ENCODE measurements around the gene RNPEP. TPM values are rescaled to one million over a fixed set of nuclear protein-coding genes. Genes with fewer than 3 reads are reported as not detected.
A peak's percentile ranks its signal among the peaks of the same experiment; 100 is the strongest.
"Not testable (repeated sequence)": the region's sequence is repeated elsewhere in the genome, so short reads cannot be mapped to it uniquely, and the experiment has no call there.

RNPEP gene
- total RNA-seq, 3 donors from 2014 or later = 43.0 to 66.7 (median 57.4) TPM

GRCh38 chr1:202016811-202017748, 34.6 kb downstream of the RNPEP start:
- H3K4me3 ChIP-seq = peak overlapping the region in 1 of 3 donors; percentile 47
- no peaks in the 10 kb centered on the region for H3K27me3 ChIP-seq
- intact Hi-C loops (cut with DNase I; ENCODE audit: low total_unique reads) = no loop called here
- no peaks in the 10 kb centered on the region for H3K9me3 ChIP-seq
- peaks cover 0 to 3% of the 10 kb centered on the region in 2 donors for H3K4me1 ChIP-seq
- peak overlapping the region; percentile 87 to 96 for H3K27ac ChIP-seq
- no peak for DNase-seq (ENCODE audit: low spot score in 2 of 2)
- H3K36me3 ChIP-seq = no peaks in the 10 kb centered on the region
- no peak for TF ChIP-seq CTCF (IDR thresholded peaks at IDR 0.05)
- no peak for TF ChIP-seq POLR2AphosphoS5 (IDR thresholded peaks at IDR 0.05)
- no peak for TF ChIP-seq POLR2A (IDR thresholded peaks at IDR 0.05)

- DNase-seq (ENCODE audit: low spot score in 2 of 2) = peak; percentile 76 to 80
- Histone ChIP-seq H3K9me3 (no peaks in the 10 kb centered on the region), H3K27me3 (no peaks in the 10 kb centered on the region), H3K4me1 (peaks cover 0 to 3% of the 10 kb centered on the region in 2 donors), H3K4me3 (peak overlapping the region in 1 of 3 donors; percentile 47), H3K36me3 (no peaks in the 10 kb centered on the region), H3K27ac (peak overlapping the region; percentile 87 to 96)
- TF ChIP-seq POLR2AphosphoS5 (IDR thresholded peaks at IDR 0.05) (no peak), POLR2A (IDR thresholded peaks at IDR 0.05) (no peak), CTCF (IDR thresholded peaks at IDR 0.05) (no peak)
- intact Hi-C loops (cut with DNase I; ENCODE audit: low total_unique reads) = no loop called here
These were observed 35.5 kb downstream of the RNPEP start for GRCh38 chr1:202017749-202018467.

- H3K36me3 ChIP-seq = no peaks in the 10 kb centered on the region
- peak; percentile 80 to 88 for DNase-seq (ENCODE audit: low spot score in 2 of 2)
- intact Hi-C loops (cut with DNase I; ENCODE audit: low total_unique reads) = no loop called here
- peak overlapping the region in 1 of 3 donors; percentile 47 for H3K4me3 ChIP-seq
- TF ChIP-seq POLR2AphosphoS5 (IDR thresholded peaks at IDR 0.05) = peak; percentile 6 to 38 (median 35)
- no peak for TF ChIP-seq CTCF (IDR thresholded peaks at IDR 0.05)
- H3K9me3 ChIP-seq = no peaks in the 10 kb centered on the region
- no peaks in the 10 kb centered on the region for H3K27me3 ChIP-seq
- H3K4me1 ChIP-seq = peaks cover 0 to 3% of the 10 kb centered on the region in 2 donors
- H3K27ac ChIP-seq = peak overlapping the region; percentile 87 to 96
These were observed 36.2 kb downstream of the RNPEP start for GRCh38 chr1:202018468-202019234.

- H3K36me3 ChIP-seq; H3K9me3 ChIP-seq; intact Hi-C loops (cut with DNase I; ENCODE audit: low total_unique reads); H3K27me3 ChIP-seq; DNase-seq (ENCODE audit: low spot score in 2 of 2); H3K4me3 ChIP-seq; H3K4me1 ChIP-seq: not testable (repeated sequence)
- H3K27ac ChIP-seq = peak overlapping the region; percentile 77 to 96
These were observed 36.7 kb downstream of the RNPEP start for GRCh38 chr1:202019235-202019558.

- Histone ChIP-seq H3K4me3 (no peak overlapping the region), H3K27ac (peak overlapping the region; percentile 77 to 84), H3K36me3 (no peaks in the 10 kb centered on the region), H3K27me3 (no peaks in the 10 kb centered on the region), H3K4me1 (peaks cover 0 to 3% of the 10 kb centered on the region in 2 donors), H3K9me3 (no peaks in the 10 kb centered on the region)
- peak; percentile 89 to 91 for DNase-seq (ENCODE audit: low spot score in 2 of 2)
- intact Hi-C loops (cut with DNase I; ENCODE audit: low total_unique reads) = no loop called here
- TF ChIP-seq CTCF (IDR thresholded peaks at IDR 0.05) (no peak), POLR2AphosphoS5 (IDR thresholded peaks at IDR 0.05) (peak in 1 of 3 donors; percentile 64), POLR2A (IDR thresholded peaks at IDR 0.05) (no peak)
These were observed 40.6 kb downstream of the RNPEP start for GRCh38 chr1:202023001-202023433.

Measured in breast epithelium (tissue), 4 donors.